WTC11 (cell line): ENCODE data around the gene NIN.
"Not testable (repeated sequence)": the region's sequence is repeated elsewhere in the genome, so short reads cannot be mapped to it uniquely, and the experiment has no call there.

Experiments
- ATF3 ChIP-seq: sonication (generic); formaldehyde crosslinking; conservative IDR thresholded peaks from 2 replicates; pipeline ENCODE4 v1.8.1; 2022; ENCODE audit warnings: mild to moderate bottlenecking, missing genetic modification reagents
- CREB1 ChIP-seq: sonication (generic); formaldehyde crosslinking; IDR thresholded peaks from 2 replicates; pipeline ENCODE4 v1.8.0; 2023; ENCODE audit warnings: mild to moderate bottlenecking, missing genetic modification reagents
- RORB ChIP-seq: fragments of 250-450 bp; sonication (Bioruptor Pico); IDR thresholded peaks from 2 replicates; pipeline ENCODE4 v1.9.0; 2021; ENCODE audit warnings: mild to moderate bottlenecking
- TF ChIP-seq, protein P1 (sequence below): fragments of 200-600 bp; IDR thresholded peaks from 2 replicates; pipeline ENCODE4 v1.8.0; 2022; ENCODE audit warnings: antibody characterized with exemption

DNA sequence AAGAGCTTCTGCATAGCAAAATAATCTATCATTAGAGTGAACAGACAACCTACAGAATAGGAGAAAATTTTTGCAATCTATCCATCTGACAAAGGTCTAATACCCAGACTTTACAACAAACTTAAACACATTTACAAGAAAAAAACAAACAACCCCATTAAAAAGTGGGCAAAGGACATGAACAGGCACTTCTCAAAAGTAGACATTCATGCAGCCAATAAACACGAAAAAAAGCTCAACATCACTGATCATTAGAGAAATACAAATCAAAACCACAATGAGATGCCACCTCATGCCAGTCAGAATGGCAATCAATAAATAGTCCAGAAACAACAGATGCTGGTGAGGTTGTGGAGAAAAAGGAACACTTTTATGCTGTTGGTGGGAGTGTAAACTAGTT lies 15.9 kb downstream of the NIN start:
- TF ChIP-seq CREB1, ATF3, RORB (CRISPR knock-in tag): not testable (repeated sequence)
- TF ChIP-seq, protein P1, sequence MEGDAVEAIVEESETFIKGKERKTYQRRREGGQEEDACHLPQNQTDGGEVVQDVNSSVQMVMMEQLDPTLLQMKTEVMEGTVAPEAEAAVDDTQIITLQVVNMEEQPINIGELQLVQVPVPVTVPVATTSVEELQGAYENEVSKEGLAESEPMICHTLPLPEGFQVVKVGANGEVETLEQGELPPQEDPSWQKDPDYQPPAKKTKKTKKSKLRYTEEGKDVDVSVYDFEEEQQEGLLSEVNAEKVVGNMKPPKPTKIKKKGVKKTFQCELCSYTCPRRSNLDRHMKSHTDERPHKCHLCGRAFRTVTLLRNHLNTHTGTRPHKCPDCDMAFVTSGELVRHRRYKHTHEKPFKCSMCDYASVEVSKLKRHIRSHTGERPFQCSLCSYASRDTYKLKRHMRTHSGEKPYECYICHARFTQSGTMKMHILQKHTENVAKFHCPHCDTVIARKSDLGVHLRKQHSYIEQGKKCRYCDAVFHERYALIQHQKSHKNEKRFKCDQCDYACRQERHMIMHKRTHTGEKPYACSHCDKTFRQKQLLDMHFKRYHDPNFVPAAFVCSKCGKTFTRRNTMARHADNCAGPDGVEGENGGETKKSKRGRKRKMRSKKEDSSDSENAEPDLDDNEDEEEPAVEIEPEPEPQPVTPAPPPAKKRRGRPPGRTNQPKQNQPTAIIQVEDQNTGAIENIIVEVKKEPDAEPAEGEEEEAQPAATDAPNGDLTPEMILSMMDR = not testable (repeated sequence)
